CD4-positive, alpha-beta T cell treated with Interleukin-4 for 1 hour (primary cell): ENCODE measurements around the gene NABP1.
A peak's percentile ranks its signal among the peaks of the same experiment; 100 is the strongest.
"Not testable (repeated sequence)": the region's sequence is repeated elsewhere in the genome, so short reads cannot be mapped to it uniquely, and the experiment has no call there.

Source experiments
- DNase-seq, 2 donors: peaks; one replicate each; pipeline ENCODE4 v3.0.0-alpha.2; 2020 to 2022

Gene NABP1, protein sequence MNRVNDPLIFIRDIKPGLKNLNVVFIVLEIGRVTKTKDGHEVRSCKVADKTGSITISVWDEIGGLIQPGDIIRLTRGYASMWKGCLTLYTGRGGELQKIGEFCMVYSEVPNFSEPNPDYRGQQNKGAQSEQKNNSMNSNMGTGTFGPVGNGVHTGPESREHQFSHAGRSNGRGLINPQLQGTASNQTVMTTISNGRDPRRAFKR

DNA sequence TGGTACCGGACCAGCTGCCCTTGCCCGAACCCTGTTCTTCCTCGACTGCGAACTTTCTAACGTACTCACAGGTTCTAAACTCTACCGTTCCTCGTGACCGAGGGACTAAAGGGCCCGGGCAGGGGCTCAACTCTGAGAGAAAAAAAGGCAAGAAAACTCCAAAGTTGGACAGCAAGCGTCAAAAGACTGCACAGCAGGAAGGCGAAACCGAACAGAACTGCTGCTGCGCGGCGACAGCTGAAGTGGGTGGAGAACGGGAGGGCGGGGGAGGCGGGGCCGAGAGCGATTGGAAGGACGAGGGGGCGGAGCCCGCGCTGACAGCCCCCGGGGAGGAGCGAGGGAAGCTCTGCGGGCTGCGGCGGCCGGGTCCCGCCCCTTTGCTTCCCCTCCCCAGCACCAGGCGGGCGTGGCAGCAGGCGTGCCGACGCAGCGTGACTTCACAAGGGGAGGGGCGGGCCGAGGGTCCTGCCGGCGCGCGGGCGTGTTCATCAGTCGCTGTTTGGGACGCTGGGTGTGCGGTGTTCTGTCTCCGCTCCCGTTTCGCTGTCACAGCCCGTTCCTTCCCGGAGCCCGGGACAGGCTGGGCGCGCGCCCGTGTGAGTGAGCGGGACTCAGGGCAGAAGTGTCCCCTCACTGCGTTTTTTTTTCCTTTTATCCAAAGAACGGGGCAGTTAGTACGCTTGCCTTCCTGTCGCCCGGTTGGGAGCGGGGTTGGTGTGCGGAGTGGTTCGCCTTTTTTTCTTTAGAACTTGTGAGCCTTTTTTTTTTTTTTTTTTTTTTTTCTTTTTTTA, at the start of gene NABP1:
Gene NABP1, plus strand, starts transcription at position 491 of the 791 bp plus-strand sequence. CDS start 479 bp downstream, outside the sequence.
- peak; percentile 99 for DNase-seq

DNA sequence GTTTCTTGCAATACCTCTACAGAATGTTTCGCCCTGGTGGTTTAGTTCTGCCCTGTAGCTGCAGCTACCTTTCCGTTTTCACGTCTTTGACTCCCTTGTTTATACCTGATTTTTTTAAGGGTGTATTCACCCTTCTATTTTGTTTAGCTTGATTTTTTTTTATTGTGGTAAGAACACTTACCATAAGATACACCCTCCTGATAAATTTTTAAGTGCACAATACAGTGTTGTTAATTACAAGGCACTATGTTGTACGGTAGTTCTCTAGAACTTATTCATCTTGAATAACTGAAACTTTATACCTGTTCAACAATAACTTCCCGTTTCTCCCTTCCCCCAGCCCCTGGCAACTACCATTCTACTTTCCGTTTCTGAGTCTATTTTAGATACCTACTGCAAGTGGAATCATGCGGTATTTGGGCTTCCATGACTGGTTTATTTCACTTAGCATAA, 48.9 kb upstream of the NABP1 start:
- DNase-seq = peak in 1 of 2 donors; percentile 72

DNA sequence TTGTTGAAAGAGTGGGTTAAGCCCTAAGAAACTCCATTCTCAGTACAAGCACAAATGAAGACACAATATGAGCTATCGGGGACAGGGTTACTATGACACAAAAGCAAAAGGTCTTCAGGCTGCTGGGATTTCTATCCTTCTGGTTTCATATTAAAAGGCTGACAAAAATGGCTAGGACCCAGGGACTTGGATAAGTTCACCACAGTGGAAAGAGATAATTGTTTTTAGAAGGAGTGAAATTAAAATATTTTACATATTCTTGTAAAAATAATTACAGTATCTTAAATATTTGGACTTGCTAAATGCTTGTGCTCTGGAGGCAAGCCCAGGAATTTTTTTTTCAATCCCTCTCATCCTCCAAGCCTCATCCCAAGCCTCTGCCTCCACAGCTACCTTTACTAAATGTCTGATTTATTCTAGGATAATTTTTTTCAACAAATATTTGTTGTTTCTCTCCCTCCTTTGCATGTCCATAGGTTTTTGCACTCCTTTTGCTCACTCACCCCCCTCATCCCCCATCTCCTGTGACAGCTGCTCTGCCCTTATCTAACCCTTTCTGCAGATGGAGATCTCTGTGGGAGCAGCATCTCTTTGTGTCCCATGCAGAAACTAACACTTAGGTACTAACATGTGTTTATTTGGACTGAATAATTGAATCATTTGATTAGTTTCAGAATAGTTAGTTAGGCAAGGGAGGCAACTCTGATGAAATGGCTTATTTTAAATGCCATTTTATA, 47.8 kb upstream of the NABP1 start:
- DNase-seq = no peak

DNA sequence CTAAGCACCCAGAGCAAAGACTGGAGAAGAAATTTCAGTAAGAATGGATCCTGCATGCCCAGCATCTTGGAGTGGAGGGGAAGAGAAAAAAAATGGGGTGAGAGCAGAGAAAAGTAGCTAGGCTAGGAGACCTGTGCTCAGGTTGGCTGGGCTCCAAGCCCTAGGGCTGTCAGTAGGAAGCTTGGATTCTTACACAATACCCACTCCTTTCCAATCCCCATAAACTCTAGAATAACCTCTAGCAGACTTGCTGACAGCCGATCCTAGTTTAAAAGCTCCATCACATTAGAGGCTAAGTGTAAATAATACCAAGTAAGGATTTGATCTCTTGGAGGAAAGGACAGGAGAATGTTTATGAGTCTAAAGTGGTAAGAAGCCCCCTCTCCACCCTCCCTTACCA, 46.2 kb upstream of the NABP1 start:
- no peak for DNase-seq

DNA sequence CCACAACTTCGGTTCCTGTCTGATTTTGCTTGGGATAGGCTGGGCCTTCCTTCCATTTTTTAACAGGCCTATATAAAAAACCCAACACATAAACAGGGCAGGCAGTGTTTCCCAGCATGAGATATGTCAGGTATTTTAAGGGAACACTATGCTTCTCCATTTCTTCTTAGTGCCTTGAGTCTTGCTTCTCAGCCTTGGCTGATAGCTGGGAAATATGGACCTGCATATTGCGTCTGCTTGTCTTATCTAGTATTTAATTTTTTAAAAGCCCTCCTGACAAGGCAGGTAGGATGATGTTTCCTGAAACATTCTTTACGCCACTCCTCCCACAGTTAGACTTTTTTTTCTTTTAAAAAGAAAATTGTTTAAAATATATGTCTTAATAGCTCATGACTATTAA, 45.5 kb upstream of the NABP1 start:
- no peak for DNase-seq

DNA sequence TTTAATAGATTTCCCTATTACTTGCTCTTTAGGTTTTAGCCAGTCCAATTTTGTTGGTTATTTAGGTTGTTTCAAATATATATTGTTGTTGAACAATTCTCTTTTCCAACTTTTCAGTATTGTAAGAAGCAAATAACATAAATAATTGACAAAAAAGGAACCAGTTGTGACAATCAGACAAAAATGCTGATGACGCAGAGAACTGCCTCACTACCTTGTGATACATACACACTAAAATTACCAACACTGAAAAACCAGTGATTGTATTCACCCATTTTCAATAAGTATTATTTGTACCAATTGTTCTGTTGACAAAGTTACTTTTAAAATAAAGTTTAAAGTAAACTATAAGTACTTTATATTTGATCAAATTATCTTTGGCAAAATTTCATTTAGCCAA, 43.1 kb upstream of the NABP1 start:
- DNase-seq = no peak

DNA sequence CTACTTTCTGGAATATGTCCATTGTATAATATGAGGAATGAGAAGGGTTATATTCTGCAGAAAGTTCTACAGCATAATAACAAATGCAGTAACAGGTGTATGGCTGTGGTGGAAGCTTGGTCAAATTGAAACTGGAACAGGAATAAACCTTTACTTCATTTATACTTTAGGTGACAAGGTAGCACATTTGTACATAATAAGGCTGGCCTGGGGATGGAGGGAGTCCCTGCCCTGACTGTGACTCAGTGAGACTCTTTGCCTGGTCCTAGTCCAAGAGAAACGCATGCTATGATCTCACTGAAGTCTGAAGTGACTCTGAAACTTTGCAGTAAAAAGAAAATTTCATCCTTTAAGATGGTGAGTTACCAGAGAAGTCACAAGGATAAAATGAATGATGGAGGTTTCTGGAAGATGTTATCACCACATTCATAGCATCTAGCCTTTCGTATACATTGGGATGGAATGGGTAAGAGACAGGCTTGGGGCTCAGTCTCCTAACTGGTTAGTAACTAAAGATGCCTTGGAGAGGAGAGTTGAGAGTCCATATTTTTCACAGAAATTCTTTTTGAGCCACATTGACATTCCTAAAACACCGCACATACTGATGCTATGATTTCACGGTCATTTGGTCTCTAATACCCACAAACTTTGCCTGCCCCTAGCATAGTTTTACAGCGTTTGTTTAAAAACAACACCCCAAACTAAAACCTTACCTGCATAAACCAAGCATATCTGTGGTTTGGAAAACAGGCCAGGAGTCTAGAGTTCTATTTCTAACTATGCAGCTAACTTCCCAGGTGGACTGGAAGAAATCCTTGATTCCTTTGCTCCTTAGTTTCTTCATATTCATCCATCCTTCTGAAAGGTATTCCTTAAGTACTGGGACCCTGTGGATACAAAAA, 42.4 kb upstream of the NABP1 start:
- DNase-seq = no peak

DNA sequence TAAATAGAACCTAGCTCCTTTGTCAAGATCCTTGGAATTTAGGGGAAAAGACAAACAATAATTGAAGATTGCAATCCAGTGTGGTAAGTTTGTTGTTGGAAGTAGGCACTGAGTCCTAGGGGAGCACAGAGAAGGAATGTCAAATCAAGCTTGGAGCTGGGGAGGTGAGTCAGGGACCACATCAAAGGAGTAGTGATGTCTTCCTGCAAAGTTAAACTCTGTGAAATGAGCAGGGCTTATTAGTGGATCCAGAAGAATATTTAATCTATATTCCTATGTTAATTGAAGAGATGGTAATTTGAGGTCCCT, 41.7 kb upstream of the NABP1 start:
- DNase-seq = no peak

DNA sequence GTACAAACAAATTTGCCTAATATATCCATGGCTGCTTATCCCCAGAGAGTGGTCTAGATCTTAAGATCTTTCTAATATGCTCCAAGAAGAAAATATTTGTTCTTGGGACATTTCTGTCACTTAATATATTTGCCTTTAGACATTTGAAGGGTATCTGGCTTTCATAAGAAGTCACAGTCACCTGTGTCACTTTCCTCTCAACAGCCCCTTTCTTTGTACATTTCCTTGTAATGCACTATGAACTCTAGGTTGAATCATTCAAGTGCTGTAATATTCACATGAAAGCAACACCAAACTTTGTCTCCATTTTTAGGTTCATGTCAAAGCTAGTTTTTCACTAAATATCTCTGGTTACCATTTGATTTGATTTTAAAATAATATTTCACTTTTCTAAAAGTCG, 41.4 kb upstream of the NABP1 start:
- DNase-seq = peak in 1 of 2 donors; percentile 42

DNA sequence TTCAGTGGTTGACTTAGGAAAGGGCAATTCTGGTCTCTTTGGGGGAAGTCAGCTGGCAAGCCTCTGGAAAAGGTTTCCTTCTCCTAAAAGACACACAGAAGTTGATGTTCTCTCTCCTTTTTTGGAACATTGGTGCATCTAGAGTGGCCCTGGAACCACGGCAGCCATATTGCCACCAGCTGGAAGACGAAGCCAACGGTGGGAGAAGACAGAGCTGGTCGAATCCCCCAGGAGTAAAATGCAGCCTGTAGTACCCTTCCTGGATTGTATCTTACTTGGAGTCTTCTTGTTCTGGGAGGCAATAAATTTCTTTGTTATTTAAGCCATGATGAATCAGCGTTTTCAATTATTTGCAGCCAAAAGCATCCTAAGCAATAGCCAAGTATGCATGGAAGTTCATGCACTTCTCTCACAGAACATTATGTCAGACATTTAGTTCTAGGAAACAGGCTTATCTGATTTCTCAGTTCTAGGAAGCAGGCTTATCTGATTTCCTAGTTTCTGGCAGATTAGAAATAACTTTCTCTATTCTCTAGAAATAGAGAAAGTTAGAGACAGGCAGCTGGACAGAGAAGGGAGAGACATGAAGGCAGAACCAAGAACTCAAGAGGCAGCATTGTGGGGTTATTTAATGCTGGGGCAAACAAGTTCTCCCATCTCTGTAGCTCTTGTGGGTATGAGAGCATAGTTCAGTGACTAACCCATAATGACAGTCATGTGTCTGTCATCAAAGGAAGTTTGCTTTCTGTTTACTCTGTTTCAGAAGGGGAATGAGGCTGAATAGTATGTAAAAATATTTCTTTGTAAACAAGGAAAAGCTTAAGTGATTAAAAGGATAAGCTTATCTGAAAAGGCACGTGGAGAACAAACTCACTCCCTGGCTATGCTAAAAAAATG, 40.5 kb upstream of the NABP1 start:
- DNase-seq = peak; percentile 32 to 86

DNA sequence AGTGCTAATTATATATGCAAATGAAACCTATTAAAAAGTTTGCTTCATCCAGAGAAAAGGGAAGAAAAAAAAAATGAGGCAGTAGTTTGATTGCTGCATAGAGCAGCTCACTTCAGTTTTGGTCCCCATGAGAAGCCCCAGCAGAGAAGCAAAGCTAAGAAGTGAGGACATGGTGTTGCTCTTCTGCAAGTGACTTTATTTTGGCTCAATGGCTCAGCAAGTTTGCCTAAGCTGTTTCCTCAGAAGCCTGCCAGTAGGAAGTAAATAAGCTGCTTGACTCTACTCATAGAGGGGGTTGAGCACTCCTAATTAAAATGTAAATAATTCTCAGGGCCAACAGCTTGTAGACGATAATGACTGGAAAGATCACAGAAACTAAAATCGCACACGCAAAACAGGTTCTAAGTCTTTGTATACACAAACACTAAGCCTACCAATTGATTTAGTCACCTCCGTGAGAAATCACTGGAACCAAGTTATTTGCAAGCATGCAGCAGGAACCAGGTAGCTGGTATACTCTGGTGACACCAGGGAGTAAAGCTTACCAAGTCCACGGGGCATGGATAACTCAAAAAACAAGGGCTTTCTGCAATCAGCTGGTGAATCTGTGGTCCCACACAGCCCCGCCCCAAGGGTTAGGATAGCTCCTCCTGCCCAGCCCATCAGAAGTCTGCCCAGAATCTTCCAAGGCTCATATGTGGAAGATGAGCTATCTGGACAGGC, 39.7 kb upstream of the NABP1 start:
- DNase-seq = peak in 1 of 2 donors; percentile 38

DNA sequence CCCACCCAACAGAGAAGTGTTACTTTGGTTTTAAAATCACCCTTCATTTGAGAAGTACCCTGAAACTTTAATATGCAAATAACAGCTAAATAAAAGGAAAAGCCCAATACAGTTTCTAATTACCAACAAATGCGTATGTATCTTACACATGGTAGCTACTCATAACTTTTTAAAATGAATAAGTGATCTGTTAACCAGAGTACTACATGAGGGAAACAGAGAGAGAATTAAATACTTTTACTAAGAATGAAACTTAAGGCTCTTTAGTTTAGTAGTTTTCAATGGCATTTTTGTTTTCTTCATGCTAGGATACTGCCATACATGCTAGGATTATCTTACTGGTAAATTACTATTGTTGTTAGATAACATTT, 39.1 kb upstream of the NABP1 start:
- no peak for DNase-seq

DNA sequence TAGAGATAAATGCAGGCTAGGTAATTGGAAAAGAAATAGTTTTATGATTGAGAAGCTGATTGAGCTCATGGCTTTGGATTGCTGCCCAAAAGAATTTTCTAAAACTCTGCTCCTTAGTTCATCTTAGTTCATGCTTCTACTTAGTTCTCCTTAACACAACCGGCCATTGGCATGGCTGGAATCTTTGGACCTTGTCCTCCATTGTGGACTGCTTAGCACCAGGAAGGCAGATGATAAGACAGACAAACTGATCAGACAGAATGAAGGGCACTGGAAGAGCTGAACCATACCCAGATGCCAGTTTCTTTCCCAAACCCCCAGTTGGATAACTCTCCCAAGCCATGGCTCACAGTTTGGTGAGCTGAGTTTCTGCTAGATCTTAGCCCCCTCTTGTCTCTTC, 36.3 kb upstream of the NABP1 start:
- no peak for DNase-seq

DNA sequence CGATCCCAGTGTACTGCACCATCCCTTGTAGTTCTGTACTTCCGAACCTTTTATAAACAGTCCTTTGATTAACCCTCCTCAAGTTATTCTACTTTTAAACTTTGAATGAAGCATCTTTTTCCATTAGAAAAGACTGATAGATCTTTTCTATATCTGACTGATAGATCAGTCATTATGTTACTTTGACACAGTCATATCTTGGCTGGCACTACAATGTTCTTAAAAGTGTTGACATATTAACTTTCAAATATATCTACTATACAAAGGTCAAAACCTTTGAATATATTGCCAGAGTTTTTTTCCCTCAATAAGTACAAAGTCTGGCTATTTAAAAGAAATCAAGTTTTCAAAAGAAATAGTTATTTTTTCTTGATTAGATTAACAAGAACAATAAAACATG, 35.4 kb upstream of the NABP1 start:
- DNase-seq = no peak

DNA sequence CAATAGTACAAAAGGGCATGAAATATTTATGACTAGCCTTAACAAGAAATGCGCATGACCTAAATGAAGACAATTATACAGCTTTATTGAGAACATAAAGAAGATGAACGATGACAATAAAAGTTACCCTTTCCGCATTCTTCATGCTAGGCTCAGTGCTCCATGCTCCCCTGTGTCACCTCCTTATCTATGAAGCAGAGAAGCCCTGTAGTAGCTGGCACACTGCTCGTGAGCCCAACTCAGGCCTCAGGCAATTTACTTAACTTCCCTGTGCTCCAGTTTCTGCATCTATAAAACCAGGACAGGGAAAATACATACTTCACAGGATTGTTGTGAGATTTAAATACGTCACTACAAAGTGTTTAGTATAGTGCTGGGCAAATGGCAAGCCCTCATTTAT, 34.5 kb upstream of the NABP1 start:
- DNase-seq = no peak

DNA sequence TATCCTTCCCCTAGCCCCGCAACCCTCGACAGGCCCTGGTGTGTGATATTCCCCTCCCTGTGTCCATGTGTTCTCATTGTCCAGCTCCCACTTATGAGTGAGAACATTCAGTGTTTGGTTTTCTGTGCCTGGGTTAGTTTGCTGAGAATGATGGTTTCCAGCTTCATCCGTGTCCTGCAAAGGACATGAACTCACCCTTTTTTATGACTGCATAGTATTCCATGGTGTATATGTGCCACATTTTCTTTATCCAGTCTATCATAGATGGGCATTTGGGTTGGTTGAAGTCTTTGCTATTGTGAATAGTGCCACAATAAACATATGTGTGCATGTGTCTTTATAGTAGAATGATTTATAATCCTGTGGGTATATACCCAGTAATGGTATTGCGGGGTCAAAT, 33.3 kb upstream of the NABP1 start:
- not testable (repeated sequence) for DNase-seq

DNA sequence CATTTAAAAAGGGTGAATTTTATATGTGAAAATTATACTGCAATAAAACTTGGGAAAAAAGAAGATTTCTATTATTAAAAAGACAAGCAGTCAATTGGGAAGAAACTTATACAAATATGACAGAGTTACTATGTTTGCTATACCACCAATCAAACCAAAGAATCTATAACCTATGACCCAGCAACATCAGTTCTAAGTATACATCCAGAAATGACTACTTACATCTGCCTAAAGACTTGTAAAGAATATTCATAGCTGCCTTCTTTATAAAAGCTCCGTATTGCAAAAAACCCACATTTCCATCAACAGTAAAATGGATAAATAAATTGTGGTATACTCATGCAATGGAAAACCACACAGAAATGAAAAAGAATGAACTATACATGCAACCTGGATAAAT, 32.9 kb upstream of the NABP1 start:
- no peak for DNase-seq

DNA sequence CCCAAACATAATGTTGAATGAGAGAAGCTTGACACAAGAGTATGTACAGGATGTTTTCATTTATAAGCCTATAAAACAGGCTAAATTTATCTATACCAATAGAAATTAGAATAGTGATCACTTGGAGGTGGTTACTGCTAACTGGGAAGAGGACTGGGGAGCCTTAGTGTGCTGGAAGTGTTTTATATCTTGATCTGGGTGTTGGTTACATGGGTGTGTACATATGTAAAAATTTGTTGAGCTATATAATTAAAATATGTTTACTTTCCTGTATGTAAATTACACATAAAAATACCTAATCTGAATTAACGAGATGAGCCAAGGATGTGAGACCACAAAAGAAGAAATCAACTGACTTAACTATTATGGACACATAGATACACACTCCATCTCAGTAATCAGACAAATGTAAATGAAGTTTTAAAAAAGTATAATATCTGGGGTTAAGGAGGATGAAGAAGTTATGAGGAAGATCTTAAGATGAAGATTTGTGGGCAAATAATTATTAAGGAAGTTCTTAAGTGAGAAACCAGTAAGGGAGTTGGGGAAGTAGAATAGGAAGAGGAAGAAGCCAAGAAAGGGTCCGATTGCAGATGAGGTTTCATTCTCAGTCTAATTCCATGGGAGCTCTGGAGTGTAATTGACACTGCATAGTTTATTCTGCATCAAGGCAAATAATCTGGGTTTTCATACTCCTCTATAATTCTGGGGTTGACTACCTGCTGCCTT, 32.3 kb upstream of the NABP1 start:
- no peak for DNase-seq

DNA sequence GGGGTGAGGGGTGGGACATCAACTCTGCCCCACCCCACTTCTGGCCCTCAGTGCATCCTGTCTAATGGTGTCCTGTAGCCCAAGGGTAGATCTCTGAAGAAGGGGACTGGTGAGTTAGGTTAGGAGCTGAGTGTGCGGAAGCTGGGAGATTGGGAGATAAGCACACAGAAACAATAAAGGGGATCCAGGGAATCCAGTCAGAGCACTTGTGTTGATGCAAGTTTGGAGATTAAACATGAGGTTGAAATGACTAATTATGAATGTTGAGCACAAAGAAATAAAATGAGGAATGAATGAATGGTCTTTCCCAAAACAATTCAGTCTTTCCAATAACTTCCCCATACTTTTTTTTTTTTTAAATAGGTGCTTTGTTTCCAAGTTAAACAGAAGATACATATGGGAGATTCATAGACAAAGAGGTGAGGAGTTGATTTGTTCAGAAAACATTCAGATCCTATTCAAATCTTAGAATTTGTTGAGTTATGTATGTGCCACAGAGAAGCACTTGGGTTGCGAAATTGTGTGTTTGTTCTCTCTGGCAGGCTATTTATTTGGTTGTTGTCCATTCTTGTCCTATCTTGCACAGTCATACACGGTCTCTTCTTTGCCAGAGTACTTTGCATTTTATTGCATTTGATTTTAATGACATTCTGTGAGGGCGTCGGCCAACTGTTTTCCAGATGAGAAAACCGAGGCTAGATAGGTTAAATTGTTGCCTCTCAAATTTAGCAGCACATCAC, 31.6 kb upstream of the NABP1 start:
- DNase-seq = no peak

DNA sequence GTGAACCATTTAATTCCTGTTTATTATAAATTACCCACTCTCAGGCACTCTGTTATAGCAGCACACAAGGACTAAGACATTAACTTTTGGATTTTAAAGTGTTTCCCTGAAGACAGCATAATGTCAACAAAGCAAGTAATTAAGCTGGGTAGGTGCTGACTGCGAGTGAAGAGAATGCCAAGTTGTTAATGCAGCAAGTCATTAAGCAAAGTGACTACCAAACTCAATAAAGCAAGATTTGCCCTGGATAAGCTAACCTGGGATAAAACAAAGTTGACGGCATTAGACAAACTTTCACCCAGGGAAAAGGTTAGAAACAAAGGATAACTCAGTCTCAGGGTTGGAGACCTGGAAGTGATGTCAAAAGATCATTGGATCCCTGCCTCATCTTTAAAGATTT, 28.4 kb upstream of the NABP1 start:
- no peak for DNase-seq
